ENCODE data around the gene GLG1.
"Not testable (repeated sequence)": the region's sequence is repeated elsewhere in the genome, so short reads cannot be mapped to it uniquely, and the experiment has no call there.

The GLG1 gene

GRCh38 chr16:74469946-74470478 is 136.9 kb downstream of the GLG1 start:
- DNase-seq: no peak

DNA sequence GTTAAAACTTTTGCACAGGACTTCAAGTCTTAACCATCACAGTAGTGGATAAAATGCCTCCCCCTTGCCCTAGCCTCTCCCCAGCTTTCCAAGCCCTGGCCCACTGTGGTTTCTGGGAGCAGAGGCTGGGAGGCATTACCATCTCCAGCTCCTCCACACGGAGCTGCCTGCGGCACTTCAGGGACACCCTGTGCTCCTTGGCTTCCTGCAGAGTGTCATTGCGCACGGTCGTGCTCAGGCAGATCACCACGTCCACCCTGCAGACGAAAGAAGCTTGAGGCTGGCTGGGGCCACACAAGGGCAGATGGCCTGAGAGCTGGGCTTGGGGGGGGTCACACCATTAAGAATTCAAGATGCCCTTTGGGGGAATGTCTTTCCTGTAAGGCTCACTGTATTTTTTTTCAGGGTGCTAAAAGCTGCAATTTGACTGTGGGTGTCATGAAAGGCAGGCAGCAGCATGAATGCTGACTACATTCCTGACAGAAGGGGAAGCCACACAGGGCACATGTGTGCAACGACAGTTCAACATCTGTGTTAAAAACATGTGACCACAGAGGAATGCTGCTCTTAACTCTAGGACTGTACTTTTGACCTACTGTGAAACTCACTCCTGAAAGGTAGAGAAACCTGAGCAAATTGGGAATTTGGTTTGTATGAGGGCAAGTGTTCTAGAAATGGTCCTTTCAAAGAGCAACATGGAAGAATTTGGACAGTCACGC is 137.9 kb downstream of the GLG1 start:
- DNase-seq: no peak

GRCh38 chr16:74466872-74467271 is 140.0 kb downstream of the GLG1 start:
- no peak for DNase-seq

DNA sequence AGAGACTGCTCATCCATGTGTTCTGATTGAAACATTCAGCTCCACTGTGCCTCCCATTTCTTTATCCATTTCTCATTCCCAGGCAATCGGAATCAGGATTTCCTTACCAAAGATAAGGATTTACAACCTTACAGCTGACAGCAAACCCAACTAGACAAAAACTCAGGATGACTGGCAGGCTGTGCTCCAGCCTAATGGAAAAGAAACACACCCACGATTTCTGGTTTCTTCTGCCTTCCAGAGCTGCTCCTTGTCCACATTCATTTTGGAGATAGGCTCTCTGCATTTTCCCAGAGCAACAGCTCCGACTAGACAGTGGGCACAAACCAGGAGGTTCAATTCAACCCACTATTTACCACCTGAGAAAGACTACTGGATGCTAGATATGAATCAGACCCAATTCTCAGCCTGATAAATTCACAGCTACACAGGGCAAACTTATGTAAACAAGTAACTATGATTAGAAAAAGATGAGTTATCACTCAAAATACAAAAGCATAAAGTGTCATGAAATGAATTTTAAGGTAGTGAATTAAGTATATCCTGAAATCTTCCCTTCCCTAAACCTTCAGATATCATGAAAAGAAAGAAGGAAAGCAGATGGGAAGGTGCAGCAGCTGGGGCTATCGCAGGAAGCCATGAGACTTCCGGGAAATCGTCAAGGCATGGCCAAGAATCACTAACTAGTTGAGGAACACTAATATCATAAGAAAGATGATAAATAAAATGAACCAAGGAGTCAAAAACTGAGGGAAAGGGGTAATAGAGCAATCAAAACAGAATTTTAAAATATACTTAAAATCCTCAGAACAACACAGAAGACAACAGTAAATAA is 140.8 kb downstream of the GLG1 start:
- no peak for DNase-seq

DNA sequence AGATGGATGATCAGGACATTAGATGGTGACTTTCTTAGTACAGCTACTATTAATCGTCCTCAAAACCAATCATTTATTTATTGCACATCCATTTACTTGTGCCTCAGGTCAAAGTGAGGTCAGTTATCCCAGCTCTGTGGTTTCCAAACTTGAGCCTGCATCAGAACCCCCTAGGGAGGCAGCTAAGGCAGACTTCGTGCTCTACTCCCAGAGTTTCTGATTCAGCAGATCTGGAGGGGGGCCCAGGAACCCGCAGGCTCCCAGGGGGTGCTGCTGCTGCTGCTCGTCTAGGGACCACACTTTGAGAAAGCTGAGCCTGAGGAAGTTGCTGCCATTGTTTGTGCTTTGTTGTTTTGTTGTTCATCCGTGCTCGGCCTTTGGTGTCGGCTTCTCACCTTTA is 141.6 kb downstream of the GLG1 start:
- DNase-seq: no peak

- DNase-seq: no peak
These were observed 143.0 kb downstream of the GLG1 start for GRCh38 chr16:74463888-74464287.

DNA sequence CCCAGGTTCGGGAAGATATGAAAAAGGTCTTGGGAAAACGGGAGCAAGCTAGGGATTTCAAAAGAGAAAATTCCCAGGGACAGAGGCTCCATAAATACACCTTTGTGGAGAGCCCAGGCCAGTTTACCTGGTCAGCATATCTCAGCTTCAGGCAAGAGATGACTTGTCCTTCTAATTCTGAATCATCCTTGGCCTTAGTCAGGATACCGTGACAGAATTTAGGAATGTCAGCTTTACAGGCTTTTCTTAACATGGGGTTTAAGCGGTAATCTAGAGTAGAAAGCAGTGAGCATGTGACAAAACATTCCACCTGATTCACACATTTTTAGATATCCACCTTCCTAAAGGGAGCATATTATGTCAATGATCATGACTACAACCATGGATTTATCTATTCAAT is 144.6 kb downstream of the GLG1 start:
- DNase-seq: no peak

GRCh38 chr16:74461826-74462225 is 145.1 kb downstream of the GLG1 start:
- no peak for DNase-seq

GRCh38 chr16:74460542-74460941 is 146.4 kb downstream of the GLG1 start:
- no peak for DNase-seq

GRCh38 chr16:74456290-74456625 is 150.7 kb downstream of the GLG1 start:
- DNase-seq: no peak

DNA sequence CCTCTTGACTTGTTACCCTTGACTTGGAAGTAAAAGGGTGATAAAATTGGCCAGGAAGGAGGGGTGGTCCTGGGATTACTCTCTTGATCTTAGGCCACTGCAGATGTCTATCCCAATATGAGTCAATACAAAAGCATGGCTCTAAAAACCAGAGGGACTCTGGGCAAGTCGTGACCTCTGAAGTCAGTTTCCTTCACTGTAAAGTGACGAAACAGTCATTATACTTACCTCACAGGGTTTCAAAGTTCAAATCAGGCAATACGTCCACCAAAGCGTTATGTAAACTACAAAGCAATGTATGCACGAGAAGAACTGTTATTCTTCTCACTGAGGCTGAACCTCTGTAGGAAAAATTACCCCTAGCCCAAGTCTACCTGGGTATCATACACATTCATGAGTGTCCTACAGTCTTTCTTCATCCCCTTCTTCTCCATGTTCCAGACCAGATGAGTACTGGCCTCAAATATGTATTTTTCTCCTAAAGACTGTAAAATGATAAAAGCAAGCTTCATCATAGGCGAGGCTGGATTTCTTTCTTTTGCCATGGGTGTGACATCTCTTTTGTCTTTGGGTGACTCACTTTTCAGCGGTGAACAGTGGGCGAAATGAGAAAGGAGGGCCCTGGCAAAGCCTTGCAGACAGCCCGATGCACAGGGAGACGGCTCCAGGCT is 151.2 kb downstream of the GLG1 start:
- DNase-seq: no peak

- no peak for DNase-seq
These were observed 151.7 kb downstream of the GLG1 start for GRCh38 chr16:74455213-74455612.

DNA sequence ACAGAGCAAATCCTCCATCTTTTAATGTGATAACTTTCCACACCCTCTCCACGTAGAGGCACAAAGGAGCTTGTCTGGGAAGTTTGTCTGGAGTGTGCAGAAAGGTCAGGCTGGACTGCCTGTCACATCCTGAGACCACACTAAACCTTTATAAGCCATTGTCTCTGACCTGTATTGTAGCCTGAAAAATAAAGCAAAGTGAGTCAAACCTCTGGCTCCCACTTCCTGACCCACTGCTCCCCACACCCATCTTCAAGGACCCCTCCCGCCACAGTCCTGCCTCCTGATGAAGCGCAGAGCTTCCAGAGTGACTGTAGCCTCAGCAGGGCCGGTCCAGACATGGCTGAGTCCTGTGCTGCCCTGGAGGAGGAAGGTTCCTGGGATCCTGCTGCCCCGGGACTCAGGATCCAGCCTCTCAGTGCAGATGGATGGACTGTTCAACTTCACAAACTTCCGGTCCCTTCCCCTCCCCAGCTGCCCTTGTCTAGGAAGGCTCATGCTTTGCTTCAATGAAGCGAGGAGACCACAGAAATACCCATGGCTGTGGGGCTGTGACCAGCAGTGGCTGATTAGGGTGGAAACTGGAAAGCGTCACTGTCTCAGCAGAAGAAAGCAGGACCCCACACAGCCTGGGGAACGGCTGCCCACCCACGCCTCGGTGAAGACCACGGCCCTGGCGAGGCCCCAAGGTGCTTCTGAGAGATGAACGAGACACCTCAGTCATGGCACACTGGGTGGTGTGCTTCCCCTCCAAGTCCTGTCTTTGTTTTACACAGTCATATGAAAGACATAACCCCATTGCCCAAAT is 154.8 kb downstream of the GLG1 start:
- DNase-seq: no peak

GRCh38 chr16:74450967-74451760 is 155.8 kb downstream of the GLG1 start:
- DNase-seq: no peak

- no peak for DNase-seq
These were observed 156.7 kb downstream of the GLG1 start for GRCh38 chr16:74450236-74450635.

DNA sequence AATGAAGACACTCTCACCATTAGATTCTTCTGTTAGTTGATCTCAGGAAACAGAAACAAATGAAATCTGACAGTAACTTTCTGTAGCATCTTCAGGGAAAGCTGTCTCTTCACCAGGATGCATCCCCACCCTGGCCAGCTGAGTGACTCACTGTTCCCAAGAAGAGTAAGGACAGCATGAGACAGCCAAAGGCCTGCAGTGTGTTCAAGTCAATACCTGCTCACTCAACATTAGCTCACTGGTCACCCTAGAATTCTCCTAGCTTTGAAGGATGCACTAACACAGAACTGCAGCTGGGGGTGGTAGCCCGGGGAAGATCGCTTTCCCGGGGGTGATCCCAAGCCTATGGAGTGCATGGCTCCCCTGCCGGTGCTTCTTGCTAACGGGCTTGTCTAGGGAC is 157.4 kb downstream of the GLG1 start:
- DNase-seq: no peak

GRCh38 chr16:74448990-74449389 is 157.9 kb downstream of the GLG1 start:
- DNase-seq: no peak

- no peak for DNase-seq
These were observed 159.3 kb downstream of the GLG1 start for GRCh38 chr16:74447578-74447977.

GRCh38 chr16:74446866-74447265 is 160.0 kb downstream of the GLG1 start:
- no peak for DNase-seq

GRCh38 chr16:74443624-74444346 is 163.1 kb downstream of the GLG1 start:
- not testable (repeated sequence) for DNase-seq

- DNase-seq: no peak
These were observed 167.2 kb downstream of the GLG1 start for GRCh38 chr16:74439685-74440084.
